Osteocyte (in vitro differentiated cells): ENCODE data around the gene CADPS. TPM values are rescaled to one million over a fixed set of nuclear protein-coding genes. Genes with fewer than 3 reads are reported as not detected.

Source experiments
- DNase-seq: peaks from one replicate; pipeline ENCODE4 v3.0.0; 2021; ENCODE audit warnings: mixed read lengths; ENCODE audit not compliant: unreplicated experiment; ENCODE audit errors: extremely low spot score
- H3K27ac Mint-ChIP-seq: one replicate; pipeline ENCODE4 v1.8.0; 2021; ENCODE audit warnings: mild to moderate bottlenecking, mixed read lengths; ENCODE audit not compliant: unreplicated experiment
- H3K27me3 Mint-ChIP-seq: one replicate; pipeline ENCODE4 v1.8.0; 2021; ENCODE audit warnings: mixed read lengths; ENCODE audit not compliant: unreplicated experiment
- H3K36me3 Mint-ChIP-seq: one replicate; pipeline ENCODE4 v1.8.0; 2021; ENCODE audit warnings: mixed read lengths; ENCODE audit not compliant: unreplicated experiment
- H3K4me1 Mint-ChIP-seq: one replicate; pipeline ENCODE4 v1.8.0; 2021; ENCODE audit warnings: mixed read lengths; ENCODE audit not compliant: unreplicated experiment
- H3K4me3 Mint-ChIP-seq: one replicate; pipeline ENCODE4 v1.8.0; 2021; ENCODE audit warnings: mild to moderate bottlenecking, moderate library complexity, mixed read lengths; ENCODE audit not compliant: unreplicated experiment
- H3K9me3 Mint-ChIP-seq: one replicate; pipeline ENCODE4 v1.8.0; 2021; ENCODE audit warnings: mixed read lengths; ENCODE audit not compliant: unreplicated experiment
- total RNA-seq: library from RNA; stranded (reverse); gene quantifications from 2 replicates; pipeline ENCODE4 v1.2.1, GENCODE V29; 2021
- TF ChIP-seq, protein P1 (sequence below): fragments of 200-600 bp; sonication (generic); IDR thresholded peaks from 2 replicates; pipeline ENCODE4 v1.5.0; 2021; ENCODE audit warnings: antibody characterized with exemption, mild to moderate bottlenecking, moderate library complexity

CADPS gene
- total RNA-seq, 1 donor from 2014 or later: not detected

DNA sequence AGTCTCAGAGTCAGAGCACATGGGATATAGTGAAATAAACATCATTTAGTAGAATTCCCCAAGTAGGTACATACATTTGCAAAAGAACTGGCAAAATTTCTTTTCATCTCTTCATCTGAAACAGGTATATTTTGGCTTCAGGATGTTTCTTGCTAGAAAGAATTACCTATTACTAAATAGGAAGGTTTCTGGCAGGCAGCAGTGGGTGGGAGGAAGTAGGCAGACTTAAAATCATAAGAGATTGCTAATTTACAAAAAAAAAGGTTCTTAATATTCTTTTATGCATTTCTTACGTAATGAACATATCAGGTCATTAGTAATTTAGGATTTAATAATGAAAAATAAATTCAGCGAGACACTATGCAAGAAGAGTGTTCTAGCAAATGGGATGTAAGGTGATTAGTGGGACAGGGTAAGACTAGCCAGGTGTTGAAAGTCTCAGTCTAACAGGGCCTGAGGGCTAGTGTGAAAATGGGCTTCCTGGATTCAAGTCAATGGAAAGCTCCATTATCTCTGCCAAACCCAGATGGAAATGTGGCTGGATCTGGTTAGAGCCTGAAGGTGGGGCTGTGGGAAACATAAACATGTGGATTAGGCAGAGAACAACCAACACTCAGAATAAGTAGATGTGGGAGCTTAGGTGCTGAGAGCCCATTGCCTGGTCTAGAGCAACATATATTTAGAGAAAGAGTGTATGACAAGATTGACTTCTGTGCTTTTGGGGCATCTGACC lies 374.5 kb downstream of the CADPS start:
- no peak overlapping the region for H3K4me3 Mint-ChIP-seq
- no peaks in the 10 kb centered on the region for H3K36me3 Mint-ChIP-seq
- H3K9me3 Mint-ChIP-seq: no peaks in the 10 kb centered on the region
- no peaks in the 10 kb centered on the region for H3K27me3 Mint-ChIP-seq
- no peaks in the 10 kb centered on the region for H3K4me1 Mint-ChIP-seq
- DNase-seq: no peak
- no peak overlapping the region for H3K27ac Mint-ChIP-seq
- TF ChIP-seq, protein P1, sequence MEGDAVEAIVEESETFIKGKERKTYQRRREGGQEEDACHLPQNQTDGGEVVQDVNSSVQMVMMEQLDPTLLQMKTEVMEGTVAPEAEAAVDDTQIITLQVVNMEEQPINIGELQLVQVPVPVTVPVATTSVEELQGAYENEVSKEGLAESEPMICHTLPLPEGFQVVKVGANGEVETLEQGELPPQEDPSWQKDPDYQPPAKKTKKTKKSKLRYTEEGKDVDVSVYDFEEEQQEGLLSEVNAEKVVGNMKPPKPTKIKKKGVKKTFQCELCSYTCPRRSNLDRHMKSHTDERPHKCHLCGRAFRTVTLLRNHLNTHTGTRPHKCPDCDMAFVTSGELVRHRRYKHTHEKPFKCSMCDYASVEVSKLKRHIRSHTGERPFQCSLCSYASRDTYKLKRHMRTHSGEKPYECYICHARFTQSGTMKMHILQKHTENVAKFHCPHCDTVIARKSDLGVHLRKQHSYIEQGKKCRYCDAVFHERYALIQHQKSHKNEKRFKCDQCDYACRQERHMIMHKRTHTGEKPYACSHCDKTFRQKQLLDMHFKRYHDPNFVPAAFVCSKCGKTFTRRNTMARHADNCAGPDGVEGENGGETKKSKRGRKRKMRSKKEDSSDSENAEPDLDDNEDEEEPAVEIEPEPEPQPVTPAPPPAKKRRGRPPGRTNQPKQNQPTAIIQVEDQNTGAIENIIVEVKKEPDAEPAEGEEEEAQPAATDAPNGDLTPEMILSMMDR: no peak

GRCh38 chr3:62497156-62497555 lies 378.1 kb downstream of the CADPS start:
- H3K27ac Mint-ChIP-seq: no peak overlapping the region
- no peak for DNase-seq
- no peaks in the 10 kb centered on the region for H3K36me3 Mint-ChIP-seq
- no peaks in the 10 kb centered on the region for H3K4me1 Mint-ChIP-seq
- H3K27me3 Mint-ChIP-seq: no peaks in the 10 kb centered on the region
- TF ChIP-seq, protein P1: no peak
- H3K4me3 Mint-ChIP-seq: no peak overlapping the region
- H3K9me3 Mint-ChIP-seq: no peaks in the 10 kb centered on the region

- no peaks in the 10 kb centered on the region for H3K36me3 Mint-ChIP-seq
- no peak overlapping the region for H3K27ac Mint-ChIP-seq
- H3K27me3 Mint-ChIP-seq: no peaks in the 10 kb centered on the region
- H3K4me3 Mint-ChIP-seq: no peak overlapping the region
- H3K4me1 Mint-ChIP-seq: no peaks in the 10 kb centered on the region
- TF ChIP-seq, protein P1: no peak
- no peaks in the 10 kb centered on the region for H3K9me3 Mint-ChIP-seq
- no peak for DNase-seq
Measured at GRCh38 chr3:62496503-62496902, 378.7 kb downstream of the CADPS start.

GRCh38 chr3:62493109-62493801 lies 382.0 kb downstream of the CADPS start:
- Mint-ChIP-seq H3K36me3 (no peaks in the 10 kb centered on the region), H3K4me1 (no peaks in the 10 kb centered on the region), H3K9me3 (no peaks in the 10 kb centered on the region), H3K4me3 (no peak overlapping the region), H3K27me3 (no peaks in the 10 kb centered on the region), H3K27ac (no peak overlapping the region)
- TF ChIP-seq, protein P1: no peak
- no peak for DNase-seq

DNA sequence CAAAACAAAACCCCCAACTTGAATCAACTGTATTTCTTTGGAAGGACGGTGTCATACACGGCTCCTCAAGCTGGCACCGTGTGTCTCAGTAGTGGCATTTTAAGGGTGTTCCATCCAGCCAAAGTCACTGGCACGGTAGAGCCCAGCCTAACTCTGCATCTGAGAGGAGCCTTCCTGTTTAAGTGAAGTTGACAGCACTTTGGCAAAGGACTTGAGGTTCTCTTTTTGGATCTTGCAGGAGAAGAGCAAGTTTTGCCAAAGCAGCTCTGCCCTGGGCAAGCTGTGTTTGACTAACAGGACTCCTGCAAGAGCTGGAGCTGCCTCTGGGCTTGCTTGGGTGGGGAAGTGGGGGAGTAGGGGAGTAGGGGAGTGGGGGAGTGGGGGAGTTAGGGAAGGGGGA lies 392.3 kb downstream of the CADPS start:
- Mint-ChIP-seq H3K27ac (no peak overlapping the region), H3K4me3 (no peak overlapping the region), H3K36me3 (no peaks in the 10 kb centered on the region), H3K9me3 (no peaks in the 10 kb centered on the region), H3K4me1 (no peaks in the 10 kb centered on the region), H3K27me3 (peaks cover 8% of the 10 kb centered on the region)
- no peak for DNase-seq
- TF ChIP-seq, protein P1: no peak
